Medulla oblongata (tissue), 1 donor: ENCODE measurements around the gene ENOSF1.
"Not testable (repeated sequence)": the region's sequence is repeated elsewhere in the genome, so short reads cannot be mapped to it uniquely, and the experiment has no call there.

Experiments used
- DNase-seq: peaks from one replicate; pipeline ENCODE4 v3.0.0-alpha.2; 2015; ENCODE audit errors: extremely low spot score

Gene ENOSF1

DNA sequence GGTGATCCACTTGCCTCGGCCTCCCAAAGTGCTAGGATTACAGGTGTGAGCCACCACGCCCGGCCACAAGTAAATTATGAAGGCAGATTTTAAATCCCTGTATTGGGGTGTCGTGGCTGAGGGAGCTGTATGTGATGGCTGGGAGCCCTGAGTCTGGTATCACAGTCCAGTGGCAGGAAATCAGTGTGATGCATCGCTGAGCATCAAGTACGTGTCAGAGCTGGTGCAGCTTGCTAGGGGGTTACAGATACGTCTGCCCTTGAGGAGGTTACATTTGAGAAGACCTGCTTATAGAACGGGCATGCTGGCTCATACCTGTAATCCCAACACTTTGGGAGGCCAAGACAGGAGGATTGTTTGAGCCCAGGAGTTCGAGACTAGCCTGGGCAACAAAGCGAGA, 4.3 kb downstream of the ENOSF1 start:
- no peak for DNase-seq

DNA sequence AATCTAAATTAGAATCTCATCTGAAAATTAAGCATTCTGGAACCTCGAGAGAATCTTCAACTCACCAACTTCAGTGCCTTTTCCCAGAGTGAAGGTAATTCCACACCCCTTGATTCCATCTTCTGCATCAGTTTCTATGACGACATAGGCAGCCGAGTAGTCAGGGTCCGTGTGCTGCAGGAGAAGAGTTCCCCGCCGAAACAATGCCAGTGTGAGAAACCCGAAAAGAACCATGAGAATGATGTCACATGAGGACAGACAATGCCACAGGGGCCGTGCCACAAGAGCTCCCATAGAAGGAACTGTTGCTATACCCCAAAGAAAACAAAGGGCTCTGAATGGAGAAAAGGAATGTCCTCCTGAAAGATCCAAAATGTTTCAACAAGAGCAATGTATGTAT, 6.0 kb downstream of the ENOSF1 start:
- peak; percentile 48 for DNase-seq

DNA sequence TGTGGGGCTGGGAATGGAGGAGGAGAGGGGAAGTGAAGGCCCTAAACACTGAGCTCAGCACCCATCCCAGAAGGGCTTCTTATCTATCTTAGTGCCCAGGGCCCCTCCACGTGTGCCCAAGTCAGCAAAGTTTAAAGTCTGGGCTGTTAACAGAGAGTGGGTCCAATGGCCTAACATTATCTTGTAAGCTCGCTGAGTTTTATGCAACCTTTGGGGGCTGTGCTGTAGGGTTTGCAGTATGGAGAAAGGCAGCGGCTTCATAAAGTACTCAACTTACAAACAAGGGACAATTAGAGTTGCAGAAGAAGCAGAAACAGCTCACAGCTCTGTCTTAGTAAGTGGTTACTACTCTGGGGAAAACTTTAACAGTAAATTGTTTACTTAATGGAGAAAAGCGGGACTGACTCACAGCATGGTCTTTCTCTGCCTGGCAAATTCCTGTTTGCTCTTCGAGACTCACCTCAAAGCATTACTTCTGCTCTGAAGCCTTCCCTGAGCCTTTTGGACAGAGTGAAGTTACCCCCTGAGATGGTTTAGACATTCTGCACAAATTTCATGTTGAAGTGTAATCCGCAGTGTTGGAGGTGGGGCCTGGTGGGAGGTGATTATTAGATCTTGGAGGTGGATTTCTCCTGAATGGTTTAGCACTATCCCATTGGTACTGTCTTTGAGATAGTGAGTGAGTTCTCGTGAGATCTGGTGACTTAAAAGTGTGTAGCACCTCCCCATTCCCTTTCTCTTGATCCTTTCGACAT, 9.0 kb downstream of the ENOSF1 start:
- no peak for DNase-seq

DNA sequence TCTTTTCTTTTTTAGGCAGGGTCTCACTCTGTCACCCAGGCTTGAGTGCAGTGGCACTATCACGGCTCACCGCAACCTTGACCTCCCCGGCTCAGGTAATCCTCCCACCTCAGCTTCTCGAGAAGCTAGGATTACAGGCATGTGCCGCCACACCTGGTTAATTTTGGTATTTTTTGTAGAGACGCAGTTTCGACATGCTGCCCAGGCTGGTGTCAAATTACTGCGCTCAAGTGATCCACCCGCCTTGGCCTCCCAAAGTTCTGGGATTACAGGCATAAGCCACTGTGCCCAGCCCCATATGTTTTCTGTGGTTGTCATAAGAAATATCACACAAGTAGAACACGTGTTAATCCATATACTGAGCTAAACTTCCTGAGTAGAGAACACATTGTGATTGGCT, 14.6 kb downstream of the ENOSF1 start:
- no peak for DNase-seq

DNA sequence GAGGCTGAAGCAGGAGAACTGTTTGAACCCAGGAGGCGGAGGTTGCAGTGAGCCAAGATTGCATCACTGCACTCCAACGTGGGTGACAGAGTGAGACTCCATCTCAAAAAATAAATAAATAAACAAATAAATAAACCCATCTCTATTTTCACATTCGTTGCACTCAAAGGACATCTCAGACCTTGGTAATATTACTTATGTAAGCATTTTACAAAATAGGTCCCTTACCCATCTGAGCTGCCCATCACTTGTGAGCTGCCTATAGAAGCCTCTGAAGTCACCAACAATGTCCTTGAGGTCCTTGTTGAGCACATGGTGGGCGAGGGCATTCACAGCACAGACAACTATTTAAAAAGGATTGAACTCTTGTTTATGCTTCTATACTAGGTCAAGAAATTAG, 15.4 kb downstream of the ENOSF1 start:
- DNase-seq = no peak

DNA sequence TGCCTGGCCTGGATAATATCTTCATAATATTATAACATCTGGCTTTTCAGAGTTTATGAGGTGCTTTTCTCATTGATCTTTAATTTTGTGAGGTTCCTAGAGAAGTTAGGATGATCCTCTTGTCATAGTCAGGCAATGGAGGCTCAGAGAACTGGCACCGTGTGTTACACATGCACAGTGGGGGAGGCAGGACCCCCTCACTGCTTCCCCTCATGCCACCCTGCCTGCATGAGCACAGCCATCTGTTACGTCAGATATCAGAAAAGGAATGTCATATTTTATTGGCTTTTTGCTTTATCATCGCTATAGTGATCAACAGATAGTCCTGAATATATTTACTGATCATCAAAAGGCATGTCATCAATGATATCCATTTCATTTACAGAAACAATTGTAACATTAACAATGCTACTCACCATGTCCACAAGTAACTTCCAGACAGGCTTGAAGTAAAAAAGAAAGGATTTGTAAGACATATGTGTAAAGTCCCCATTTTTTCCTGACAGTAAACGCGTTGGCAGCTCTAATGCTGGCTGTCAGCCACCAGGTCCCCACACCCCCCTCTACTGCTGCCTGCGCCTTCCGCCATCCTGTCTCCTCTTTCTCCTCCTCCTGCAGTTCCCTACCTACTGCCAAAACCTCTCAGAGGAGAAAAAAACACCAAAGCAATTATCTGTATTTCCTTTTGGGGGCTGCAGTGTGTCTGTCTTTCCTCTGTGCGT, 18.8 kb downstream of the ENOSF1 start:
- DNase-seq = no peak

DNA sequence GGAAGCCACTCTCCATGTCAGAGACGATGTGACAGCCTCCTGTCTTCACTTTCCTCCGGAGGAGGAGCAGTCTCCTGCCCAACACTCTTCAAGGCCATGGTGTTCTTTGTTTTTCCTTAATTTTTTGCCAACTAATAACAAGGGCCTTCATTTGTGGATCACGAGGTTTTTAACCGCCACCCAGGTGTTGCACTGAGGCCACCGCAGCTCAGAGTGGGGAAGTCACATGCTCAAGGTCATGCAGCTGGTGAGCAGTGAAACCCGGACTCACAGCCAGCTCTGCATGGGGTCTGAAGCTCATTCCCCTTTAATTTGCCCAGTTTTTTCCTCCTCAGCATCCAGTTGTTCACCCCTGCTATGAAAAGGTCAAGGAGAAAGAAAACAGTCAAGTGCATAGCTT, 19.6 kb downstream of the ENOSF1 start:
- DNase-seq = no peak

DNA sequence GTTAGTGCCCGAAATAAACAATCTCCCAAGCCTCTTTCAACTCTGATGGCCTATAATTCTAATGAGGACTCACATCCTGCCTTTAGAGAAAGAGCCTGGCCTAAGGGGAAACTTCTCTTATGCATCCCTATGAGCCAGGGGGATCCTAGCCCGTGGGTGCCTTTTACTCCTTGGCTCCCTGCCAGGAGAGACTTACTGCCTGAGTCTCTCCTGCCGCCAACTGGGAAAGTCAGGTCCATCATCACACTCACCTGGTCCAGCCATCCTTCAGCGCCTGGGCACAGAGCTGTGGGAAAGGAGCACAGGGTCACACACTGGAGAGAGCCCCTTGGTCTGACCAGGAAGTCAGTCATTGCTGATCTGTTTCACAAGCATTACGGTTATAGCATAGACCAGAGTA, 24.1 kb downstream of the ENOSF1 start:
- DNase-seq = no peak

DNA sequence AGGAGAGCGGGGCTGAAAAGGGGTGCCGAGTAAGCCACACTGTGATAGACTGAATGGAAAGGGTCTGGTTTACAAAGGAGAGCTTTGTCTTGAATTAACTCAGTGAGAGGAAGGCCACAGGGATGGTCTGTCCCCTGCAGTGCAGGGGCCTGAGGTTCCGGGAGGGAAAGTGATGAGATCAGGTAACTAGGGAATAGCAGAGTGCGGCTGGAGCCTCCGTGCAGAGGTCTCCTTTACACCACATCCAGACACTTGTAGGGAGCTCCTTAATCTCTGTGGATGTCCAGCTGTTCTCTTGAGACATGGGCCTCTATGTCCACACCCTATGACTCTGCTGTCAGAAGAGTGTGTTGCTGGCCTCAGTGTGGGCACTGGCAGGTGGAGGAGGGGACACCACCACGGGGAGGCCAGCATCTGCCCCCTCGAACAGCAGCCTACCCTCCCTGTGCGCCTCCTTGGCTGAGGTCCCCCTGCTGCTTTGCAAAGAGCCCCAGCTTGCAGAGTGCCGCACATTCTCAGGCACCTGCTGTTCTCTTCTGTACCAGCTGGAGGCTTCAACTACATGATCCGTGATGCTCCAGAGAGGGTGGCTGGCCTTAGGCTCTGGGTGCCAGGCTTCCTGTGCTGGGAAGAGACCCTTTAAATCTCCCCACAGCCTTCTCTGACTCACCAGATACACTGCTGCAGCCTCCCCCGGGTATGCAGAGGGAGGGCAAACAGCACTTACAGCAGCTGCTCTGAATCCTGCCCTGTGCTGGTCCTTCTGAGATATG, 25.9 kb downstream of the ENOSF1 start:
- peak; percentile 12 for DNase-seq

DNA sequence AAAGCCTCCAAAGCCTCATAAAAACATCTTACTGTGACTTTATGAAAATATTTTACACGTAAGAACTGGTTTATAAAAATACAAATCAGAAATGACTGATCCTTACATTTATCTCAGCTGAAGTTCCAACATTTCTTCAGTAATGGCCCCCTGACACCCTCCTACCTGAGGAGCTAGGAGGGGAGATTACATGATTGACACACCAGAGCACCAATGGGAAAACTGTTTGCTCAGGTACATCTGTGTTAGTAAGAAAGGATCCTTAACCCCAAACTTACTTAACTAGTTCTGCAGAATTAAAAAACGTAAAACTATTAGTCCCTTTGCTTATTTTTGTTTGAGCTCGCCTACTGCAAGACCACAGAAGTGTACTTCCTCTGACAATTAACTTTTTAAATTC, 27.0 kb downstream of the ENOSF1 start:
- no peak for DNase-seq

DNA sequence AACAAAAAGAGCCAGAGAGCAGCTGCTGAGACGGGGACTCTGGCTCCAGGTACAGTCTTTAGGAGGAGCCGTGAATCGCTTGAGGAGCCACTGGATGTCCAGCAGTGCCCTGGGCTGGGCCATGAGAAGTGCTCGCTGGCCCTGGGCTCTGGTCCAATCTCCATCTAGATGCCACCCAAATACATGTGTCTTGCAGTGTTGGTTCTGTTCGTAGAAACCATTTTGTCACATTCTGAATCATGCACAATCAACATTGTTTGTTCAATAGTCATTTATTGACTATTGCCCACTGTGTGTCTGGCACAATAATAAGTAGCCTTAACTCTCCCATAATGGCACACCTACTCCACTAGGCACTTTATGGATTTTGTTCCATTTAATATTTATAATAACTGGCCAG, 28.9 kb downstream of the ENOSF1 start:
- no peak for DNase-seq

DNA sequence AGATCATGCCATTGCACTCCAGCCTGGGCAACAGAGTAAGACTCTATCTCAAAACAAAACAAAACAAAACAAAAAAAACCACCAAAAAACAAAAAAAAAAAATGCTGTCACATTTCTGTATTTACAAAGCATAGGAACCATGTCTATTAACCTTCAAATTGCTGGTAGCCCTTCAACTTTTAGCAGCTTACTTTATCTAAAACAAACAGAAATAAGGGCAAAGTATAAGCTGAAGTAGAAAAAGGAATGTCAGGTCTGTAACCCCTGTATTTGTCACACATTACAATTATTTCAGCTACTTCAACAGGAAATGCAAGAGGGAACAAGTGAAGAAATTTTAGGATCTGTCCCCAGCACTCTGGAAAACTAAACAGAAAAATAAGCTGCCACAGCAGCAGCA, 29.6 kb downstream of the ENOSF1 start:
- DNase-seq = no peak

DNA sequence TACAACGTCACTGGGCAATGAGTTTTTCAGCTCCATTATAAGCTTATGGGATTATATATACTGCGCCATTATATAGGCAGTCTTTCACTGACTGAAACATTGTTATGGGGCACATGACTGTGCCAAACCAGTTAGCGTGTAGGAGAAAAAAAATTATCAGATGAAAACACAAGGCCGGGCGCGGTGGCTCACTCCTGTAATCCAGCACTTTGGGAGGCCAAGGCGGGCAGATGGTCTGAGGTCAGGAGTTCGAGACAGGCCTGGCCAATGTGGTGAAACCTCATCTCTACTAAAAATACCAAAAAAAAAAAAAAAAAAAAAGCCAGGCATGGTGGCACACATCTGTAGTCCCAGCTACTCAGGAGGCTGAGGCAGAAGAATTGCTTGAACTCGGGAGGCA, 30.0 kb downstream of the ENOSF1 start:
- DNase-seq = not testable (repeated sequence)

DNA sequence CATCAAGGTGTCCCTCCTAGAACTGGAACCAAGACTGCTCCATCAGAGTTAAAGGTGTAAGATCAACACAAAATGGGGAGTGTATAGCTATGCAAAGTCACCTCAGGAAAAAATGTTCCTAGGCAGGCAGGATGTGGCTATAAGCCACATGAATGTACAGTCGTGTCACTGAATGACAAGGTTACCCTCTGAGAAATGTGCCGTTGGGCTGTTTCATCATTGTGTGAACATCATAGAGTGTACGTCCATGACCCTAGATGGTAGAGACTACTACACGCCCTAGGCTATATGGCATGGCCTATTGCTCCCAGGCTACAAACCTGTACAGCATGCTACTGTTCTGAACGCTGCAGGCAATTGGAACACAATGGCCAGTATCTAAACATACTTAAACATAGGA, 30.4 kb downstream of the ENOSF1 start:
- no peak for DNase-seq

DNA sequence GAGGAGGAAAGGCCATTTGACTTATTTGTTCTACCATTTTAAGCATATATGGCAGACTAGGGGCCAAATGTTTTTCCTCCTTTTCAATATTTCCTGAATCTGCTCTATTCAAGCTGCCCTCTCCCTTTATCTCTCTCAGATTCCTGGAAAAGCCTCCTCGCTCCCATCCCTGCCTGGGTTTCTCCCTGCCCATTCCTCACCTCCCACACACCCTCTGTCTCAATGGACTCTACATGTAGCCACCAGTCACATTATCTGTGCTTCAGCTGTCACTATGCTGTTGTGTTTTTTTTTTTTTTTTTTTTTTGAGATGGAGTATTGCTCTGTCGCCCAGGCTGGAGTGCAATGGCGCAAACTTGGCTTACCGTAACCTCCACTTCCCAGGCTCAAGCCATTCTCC, 32.0 kb downstream of the ENOSF1 start:
- no peak for DNase-seq

DNA sequence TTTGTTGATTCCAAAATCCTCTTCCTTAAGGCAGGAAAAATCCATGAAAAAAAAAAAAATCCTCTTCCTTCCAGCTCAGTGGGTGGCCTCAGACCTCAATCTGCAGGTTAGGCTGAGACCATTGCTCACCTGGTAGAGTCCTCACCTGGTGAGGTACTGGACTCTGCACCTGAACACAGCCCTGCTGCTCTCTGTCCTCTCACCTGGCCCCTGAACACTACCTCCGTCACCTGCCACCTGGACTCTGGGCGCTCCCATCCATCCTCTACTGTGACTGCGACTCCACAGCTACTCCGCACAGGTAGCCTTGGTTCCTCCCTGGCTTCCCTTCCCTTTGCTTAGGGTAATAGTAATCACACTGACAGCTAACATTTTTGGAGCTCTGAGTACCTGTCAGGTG, 32.9 kb downstream of the ENOSF1 start:
- DNase-seq = no peak

DNA sequence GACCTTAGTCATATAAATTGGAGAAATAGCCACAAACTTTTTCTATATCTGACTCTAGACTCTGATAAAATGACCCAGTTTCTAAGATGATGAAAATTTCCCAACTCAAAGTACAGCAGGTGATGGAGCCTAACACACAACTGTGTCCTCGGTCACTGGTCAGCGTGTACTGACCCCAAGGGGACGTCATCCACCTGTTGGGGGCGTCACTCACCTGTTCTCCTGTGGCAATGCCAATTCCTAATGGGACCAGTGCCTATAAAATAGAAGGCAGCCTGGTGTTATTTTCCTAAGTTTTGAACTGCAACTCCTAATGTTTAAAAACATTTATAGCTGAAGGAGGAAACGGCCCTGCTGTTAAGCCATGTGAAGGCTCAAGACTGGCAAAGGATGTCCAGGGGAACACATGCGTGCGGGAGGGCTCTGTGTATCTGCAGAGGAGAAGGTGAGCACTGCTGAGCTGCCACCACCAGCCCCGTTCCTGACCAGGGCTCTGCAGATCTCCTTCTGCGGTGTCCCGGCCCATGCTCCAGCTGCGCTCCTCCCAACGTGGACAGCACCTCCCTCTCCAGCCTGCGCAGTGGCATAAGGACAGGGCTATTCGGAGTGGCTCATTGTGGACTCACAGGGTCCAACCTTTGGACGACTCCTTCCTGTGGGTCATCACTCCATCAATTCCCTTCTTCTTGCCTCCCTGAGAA, 33.8 kb downstream of the ENOSF1 start:
- no peak for DNase-seq

DNA sequence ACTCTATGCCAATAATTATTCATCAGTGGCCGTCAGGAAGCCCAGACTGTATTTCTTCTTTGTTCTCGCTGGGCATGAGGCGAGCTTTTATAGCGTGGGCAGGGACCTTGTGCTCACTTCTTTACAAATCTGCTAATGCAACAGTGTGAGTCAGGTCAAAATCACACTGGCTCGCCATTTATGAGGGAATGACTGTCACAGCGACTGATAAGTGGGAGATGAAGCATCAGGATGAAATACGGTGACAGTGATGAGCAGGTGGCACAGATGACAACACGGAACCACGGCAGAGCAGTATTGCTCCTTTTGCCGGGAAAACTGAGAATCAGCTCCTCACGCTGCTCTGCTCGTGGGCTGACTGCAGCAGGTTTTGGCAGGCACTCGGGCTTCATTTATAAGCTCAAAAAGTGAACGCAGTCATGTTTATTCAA, 34.5 kb downstream of the ENOSF1 start:
- no peak for DNase-seq

DNA sequence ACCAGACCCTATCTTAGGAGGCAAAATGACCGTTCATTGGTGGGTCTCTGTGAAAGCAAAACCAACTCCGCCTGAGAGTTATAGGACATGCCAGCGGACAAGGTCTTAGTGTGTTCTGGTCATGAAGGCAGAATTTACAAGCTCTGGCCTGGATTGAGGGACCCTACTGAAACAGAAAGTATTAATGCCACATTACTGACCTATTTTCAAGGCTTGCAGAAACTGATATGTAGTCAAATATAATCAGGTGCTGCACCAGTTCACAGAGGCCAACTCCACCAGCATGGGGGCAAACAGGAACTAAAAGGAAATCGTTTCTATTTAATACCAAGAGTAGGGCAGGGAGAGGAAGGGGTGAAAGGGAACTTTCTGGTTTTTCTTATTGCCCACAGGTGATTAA, 35.3 kb downstream of the ENOSF1 start:
- no peak for DNase-seq

DNA sequence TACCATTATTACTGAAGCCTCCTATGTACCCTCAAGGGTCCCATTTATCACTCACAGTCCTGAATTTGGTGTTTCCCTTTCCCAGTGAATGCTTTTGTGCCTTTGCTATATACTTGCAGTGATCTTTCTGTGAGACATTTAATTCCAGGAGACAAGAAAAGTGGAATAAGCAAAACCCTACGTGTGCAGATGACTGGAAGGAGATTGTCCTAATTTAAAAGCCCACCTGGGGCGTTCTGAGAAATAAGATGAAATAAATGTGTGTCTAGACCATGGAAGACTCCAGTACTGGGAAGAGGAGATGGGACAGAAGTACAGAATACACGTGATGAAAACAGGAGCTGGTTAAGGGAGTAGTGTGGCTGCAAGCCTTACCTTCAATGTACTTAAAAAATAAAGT, 35.7 kb downstream of the ENOSF1 start:
- no peak for DNase-seq

DNA sequence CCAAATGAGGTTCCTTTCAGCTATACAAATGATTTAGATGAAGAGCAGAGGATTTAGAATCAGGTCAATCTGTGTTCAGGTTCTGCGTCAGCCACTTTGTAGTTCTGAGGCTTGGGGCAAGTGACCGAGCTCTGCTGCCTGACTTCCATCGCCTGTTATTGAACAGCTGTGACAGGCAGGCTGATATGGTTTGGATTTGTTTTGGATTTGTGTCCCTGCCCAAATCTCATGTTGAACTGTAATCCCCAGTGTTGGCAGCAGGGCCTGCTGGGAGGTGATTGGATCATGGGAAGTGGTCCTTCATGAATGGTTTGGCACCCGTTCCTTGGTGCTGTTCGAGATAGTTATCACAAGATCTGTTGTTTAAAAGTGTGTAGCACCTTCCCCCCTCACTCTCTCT, 36.4 kb downstream of the ENOSF1 start:
- DNase-seq = no peak

DNA sequence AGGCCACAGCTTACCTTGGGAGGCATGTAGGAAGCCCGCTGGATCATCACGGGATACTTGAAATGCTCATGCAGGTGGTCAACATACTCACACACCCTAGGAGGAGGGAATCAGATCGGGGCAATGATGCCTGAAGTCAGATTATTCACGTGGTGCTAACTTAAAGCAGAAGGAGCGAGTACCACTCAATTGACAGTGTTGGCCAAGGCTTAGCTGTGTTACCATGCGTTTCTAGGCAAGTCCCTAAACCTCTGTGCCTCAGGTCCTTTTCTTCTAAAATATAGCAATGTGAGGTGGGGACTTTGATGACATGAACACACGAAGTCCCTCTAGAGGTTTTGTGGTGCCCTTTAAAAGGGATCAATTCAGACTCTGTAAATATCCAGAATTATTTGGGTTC, 37.1 kb downstream of the ENOSF1 start:
- no peak for DNase-seq
